HG02938 (cell line): ENCODE data around the gene KLF11.

Experiments used
- ATAC-seq: cut with Tn5 transposase; IDR thresholded peaks from one replicate; pipeline ENCODE4 v1.9.1; 2021; ENCODE audit warnings: mild to moderate bottlenecking, moderate library complexity; ENCODE audit not compliant: unreplicated experiment

KLF11 gene

DNA sequence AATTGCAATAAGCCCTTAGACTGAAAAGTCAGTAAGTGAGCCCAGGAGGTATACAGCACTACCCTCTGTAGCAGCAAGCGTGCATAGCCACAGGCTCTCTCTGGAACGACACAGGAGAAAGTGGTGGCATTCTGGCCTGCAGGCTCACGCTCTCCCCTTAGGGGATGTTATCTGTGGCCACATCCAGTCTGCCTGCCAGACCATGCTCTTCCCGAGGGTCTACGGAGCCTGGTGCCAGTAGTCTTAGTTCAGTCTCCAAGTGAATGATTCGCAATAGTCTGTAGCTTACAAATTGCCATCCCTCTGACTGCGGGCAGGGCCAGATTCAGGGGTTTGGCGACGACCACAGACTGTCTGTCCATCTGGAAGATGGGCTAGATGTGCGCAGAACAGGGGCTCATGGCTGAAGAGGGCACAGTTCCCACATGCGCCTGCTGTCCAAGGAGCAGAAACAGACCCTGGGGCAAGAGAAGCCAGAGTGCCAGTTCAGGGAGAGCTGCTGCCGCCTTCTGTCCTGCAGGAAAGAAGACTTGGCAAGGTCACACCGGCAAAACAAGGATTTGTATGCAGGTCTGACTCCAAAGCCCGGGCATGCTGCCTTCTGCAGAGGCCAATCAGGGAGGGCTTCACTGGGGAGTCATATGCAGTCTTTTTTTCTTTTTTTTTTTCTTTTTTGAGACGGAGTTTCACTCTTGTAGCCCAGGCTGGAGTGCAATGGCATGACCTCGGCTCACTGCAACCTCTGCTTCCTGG is 3.5 kb upstream of the KLF11 start:
- ATAC-seq: no peak

- no peak for ATAC-seq
These were observed 1.6 kb upstream of the KLF11 start for GRCh38 chr2:10041711-10042110.

GRCh38 chr2:10042301-10043161 is 819 bp upstream of the KLF11 start:
- no peak for ATAC-seq

DNA sequence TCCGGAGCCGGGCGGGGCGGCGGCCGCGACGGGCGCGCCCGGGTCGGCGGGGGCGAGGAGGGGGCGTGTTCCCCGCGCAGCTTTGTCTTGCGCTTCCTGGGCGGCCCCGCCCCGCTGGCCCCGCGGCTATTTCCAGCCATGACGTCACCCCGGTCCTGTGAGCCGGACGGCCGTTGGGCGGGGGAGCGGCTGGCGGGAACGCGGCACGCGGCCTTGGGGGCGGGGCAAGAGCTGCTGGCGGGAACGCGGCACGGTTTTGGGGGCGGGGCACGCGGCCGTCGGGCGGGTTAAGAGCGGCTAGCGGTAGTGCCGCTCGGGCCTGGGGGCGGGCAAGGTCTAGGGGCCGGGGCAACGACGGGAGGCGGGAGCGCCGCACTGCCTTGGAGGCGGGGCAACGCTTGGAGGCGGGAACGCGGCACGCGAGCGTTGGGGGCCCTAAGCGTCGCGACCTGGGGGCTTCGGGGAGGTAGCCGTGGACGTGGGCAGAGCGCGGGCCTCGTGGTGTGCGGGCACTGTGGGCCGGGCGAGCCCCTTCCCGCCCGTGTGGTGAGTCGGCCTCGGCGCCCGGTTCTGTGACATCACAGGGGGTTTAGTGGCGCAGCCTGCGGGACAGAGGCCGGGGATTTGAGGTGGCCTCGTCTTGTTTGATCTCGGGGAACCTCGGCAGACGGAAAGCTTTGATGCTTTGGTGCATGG is 704 bp downstream of the KLF11 start:
- peak; percentile 38 for ATAC-seq

- ATAC-seq: no peak
These were observed 2.4 kb downstream of the KLF11 start for GRCh38 chr2:10045561-10046355.

DNA sequence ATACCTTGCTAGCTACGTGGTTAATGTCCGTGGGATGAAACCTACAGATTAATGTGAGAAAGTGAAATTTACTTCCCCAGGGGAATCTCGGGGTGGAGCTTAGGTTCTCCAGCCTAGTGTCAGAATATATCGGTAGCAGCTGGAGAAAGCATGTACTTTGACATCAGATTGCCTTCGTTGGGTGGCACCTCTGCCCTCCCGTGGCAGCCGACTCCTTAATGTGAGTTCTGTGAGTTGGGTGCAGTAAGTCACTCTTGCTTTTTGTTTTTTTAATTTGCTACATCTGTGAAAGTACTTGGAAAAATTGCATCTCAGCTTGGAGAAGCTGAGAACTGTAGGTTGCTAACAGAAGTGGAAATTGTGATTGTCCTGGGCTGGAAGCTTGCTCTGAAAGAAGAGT is 3.6 kb downstream of the KLF11 start:
- ATAC-seq: no peak

DNA sequence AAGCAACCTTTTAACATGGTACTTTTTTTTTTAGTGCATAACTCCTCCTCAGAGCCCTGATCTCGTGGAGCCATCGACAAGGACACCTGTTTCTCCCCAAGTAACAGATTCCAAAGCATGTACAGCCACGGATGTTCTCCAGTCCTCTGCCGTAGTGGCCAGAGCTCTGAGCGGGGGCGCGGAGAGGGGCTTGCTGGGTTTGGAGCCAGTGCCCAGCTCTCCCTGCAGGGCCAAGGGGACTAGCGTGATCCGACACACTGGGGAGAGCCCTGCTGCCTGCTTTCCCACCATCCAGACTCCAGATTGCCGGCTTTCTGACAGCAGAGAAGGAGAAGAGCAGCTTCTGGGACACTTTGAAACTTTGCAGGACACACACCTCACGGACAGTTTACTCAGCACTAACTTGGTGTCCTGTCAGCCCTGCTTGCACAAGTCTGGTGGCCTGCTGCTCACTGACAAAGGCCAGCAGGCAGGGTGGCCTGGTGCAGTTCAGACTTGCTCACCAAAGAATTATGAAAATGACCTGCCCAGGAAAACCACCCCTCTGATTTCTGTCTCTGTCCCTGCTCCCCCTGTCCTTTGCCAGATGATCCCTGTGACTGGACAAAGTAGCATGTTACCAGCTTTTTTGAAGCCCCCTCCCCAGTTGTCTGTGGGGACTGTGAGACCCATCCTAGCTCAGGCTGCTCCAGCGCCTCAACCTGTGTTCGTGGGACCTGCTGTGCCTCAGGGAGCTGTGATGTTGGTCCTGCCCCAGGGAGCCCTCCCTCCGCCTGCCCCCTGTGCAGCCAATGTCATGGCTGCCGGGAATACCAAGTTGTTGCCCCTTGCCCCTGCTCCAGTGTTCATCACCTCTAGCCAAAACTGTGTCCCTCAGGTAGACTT is 4.5 kb downstream of the KLF11 start:
- no peak for ATAC-seq

DNA sequence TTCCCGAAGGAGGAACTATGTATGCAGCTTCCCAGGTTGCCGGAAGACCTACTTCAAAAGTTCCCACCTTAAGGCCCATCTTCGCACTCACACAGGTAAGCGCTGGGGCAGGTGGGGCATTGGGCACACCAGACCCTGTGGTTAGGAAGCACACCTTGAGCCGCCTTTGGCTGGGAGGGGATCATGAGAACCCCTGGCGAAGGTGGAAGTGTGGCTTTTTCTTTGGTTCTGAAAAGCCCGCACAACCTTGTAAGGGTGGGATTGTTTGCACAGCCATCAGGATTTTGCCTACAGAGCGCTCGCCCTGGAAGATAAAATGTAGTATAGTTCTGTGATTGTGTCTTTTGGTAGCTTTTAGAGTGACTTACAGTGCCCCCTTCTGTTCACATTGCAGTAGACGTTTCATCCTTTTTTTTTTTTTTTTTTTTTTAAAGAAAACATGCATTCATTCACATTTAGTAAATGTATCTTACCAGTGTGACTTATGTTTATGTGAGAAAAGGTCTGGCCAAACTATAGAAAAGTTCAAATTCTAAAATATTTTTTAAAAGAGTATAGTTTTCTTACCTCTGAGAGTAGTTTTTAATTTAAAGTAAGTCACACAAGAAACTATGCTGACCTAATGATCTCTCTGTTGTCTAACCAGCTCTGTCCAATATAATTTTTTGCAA is 5.3 kb downstream of the KLF11 start:
- no peak for ATAC-seq

DNA sequence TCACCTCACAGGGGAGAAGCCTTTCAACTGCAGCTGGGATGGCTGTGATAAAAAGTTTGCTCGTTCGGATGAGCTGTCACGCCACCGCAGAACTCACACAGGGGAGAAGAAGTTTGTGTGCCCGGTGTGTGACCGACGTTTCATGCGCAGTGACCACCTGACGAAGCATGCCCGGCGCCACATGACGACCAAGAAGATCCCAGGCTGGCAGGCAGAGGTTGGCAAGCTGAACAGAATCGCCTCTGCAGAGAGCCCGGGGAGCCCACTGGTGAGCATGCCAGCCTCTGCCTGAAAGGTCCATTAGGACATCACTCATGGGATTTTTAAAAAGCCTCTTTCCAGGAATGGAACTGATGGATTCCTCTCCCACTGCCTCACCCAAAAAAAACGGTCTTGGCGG is 8.9 kb downstream of the KLF11 start:
- ATAC-seq: no peak

DNA sequence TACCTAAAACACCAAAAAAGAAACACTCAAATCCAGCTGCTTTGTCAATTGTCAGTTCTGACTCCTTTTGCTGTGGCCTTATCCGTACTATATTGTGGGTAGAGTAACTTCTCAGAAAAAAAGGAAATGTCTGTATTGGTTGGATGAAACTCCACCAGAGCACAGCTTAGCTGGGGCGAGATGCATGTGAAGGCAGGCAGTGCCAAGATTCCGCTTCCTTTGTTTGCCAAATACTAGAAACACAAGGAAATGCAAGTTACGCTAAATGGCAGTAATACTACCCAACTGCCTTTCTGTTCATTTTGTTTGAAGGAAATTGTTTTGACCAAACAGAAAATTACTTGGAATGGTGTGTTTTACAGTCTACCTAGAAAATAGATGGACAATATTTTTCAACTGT is 10.0 kb downstream of the KLF11 start:
- no peak for ATAC-seq

DNA sequence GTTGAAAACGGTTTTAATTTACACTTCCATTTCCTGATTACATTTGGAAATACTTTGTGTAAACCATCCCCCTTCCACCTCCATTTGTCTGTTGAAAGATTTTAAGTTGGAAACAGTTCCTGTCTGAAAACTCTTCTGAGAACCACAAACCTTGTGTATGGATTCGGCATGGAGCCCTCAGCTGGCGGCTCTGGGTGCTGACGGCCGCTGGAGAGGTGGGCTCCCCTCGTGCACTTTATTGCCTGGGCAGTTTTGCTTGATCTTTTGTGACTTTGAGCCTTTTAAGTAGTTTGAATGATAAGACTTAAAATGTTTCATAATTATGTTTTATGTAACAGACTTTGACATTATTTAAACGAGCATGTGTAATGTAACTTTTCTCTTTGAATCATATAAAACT is 11.1 kb downstream of the KLF11 start:
- ATAC-seq: no peak

DNA sequence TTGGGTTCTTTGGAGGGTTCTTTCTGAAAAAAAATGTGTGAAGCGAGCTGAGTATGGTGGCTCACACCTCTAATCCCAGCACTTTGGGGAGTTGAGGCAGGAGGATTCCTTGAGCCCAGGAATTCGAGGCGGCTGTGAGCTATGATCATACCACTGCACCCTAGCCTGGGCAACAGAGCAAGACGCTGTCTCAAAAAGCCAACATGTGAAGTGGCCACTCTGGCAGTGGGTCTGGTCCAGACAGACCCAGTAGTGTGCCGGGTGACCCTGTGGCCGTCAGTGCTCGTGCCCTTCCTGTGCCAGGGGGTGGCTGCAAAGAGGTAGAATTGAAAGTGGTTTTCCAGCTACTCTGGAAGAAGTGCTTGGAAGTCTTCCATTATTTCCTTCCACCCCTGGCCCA is 11.6 kb downstream of the KLF11 start:
- no peak for ATAC-seq

- no peak for ATAC-seq
These were observed 13.1 kb downstream of the KLF11 start for GRCh38 chr2:10056439-10056838.

DNA sequence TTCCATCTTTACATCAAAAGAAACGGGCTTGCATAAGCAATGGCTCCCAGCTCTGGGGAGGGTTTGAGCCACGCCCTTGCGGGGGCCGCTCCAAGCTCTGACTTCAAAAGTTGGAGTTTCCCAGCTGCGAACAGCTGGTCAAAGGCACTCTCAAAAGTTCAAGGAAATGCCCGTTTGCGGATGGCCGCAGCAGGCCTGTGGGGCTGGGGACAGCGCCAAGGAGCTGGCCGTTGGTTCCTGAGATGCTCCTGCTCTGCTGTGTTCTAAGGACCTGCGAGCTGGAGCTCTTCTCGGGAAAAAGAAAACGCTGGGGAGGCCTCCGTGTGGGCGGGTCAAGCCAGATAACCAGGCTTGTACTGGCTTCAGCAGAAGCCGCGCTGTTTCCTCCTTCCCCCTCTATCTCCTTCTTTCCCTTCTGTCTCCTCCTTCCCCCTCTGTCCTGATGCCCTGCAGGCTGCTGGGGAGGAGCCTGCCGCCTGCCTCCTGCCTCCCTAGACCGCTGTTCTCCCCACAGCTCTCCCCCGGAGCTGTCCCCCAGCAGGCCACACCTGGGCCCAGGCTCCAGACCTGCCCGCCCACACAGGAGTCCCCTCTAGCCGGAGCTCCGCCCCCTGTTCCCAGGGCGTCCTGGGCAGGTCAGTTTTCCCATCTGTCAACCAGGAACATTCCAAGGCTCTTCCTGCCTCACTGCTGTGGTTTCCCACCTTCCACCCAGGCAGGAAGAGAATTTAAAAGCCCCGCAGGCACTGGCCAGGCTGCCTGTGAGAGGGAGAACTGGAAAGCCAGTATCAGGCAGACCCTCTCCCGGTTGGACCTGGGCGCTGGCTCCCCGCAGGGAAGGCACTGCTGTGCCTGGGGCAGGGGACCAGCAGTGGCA is 14.1 kb downstream of the KLF11 start:
- ATAC-seq: no peak

DNA sequence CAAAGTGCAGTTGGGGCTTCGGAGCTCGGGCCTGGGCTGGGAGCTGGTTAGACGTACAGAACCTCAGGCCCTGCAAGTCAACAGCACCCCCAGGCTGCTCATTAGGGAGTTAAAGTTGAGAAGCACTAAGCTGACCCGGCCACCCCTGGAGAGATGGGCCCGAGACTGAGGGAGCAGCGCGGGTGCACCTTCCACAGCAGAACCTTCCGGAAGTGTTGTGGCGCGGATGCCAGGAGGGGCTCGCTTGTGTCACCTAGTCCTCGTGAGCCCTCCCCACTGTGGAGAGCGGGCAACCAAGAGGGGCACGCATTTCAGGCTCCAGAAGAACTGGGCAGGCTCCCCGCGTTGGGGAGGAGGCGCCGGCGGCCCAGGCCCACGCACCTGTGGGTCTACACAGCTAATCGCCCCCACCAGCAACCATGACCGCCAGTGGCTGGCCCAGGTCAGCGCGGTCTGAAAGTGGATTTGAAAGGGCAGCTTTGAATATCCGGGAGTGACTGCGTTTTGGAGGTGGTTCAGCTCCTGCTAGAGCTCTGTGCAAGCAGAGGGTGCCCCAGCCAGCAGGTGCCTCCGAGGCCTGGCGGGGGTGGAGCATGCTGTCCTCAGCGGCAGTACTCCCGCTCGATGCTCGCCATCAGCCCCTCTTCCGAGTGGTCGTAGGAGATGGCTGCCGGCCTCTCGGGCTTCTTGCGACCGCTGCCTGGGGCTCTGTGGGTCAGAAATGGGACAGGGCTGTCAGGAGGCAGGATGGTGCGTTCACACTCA is 15.1 kb downstream of the KLF11 start:
- ATAC-seq: no peak

DNA sequence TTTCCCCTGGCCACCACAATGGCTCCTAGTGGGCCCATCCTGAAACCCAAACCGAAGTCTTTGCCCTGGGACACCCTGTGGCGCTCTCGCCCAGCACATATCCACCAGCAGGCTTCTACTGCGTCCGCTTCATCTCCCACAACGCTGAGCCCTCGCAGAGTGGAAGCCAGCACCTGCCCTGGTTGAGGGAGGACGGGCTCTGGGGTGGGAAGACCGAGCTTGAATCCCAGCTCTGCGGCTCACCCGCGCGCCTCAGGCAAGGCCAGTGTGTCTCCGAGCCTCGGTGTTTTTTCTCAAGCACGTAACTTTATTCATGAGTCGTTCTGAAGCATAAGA is 15.6 kb downstream of the KLF11 start:
- ATAC-seq: no peak

GRCh38 chr2:10059552-10060335 is 16.4 kb downstream of the KLF11 start:
- ATAC-seq: no peak
